Measurements from ENCODE around the gene ZDHHC24. TPM values are rescaled to one million over a fixed set of nuclear protein-coding genes. Genes with fewer than 3 reads are reported as not detected.

ZDHHC24 gene
- total and polyA plus RNA-seq, 10 of the 15 experiments (the other 5 are each of a cell fraction or from before 2014, with no cell fraction given) = 0.86 to 17.5 (median 6.8) TPM

- in situ Hi-C loops (cut with MboI) (no loop called here), intact Hi-C loops (cut with micrococcal nuclease; ENCODE audit: unreplicated experiment) (no loop called here)
- no peaks in the 10 kb centered on the region for H3K4me1 ChIP-seq (ENCODE audit: control insufficient read depth, insufficient read depth, low read length)
- DNase-seq (ENCODE audit: low read depth, low spot score) (no peak), ATAC-seq (no peak), FAIRE-seq (no peak)
- ChIA-PET POLR2A (interaction anchor here (0.7 kb wide), 1 partner anchor 694 kb away, joined by 3 read pairs; no protein-coding TSS in a partner anchor), CTCF (no interaction called here), RAD21 (ENCODE audit: unreplicated experiment) (no interaction called here), SMC1A (ENCODE audit: uncharacterized antibody, unreplicated experiment) (no interaction called here)
- H3K4me2 ChIP-seq (ENCODE audit: control insufficient read depth, insufficient read depth) = no peak overlapping the region
- H3K36me3 ChIP-seq (ENCODE audit: control insufficient read depth in 2 of 2, insufficient read depth in 2 of 2, low read length in 1 of 2) = peaks cover 7 to 13% of the 10 kb centered on the region in 2 experiments; a peak in 3 of 4 replicates
- H4K20me1 ChIP-seq (ENCODE audit: control insufficient read depth, insufficient read depth) = no peaks in the 10 kb centered on the region
- no peaks in the 10 kb centered on the region for H3K79me2 ChIP-seq (ENCODE audit: control insufficient read depth, insufficient read depth, low read length)
- no peak overlapping the region for H3K4me3 ChIP-seq
- no peak for TF ChIP-seq CBX5 (IDR thresholded peaks at IDR 0.05; ENCODE audit: low read depth)
- no peak for TF ChIP-seq NBN (IDR thresholded peaks at IDR 0.05)
- TF ChIP-seq ZNF24 (IDR thresholded peaks at IDR 0.05) = no peak
- no peak for TF ChIP-seq TAF1 (IDR thresholded peaks at IDR 0.05; ENCODE audit: borderline replicate concordance, low read depth, low read length)
- TF ChIP-seq MTA3 (IDR thresholded peaks at IDR 0.05; ENCODE audit: borderline replicate concordance, low read length) = no peak
- no peak for TF ChIP-seq HCFC1 (IDR thresholded peaks at IDR 0.05; ENCODE audit: low read length)
- TF ChIP-seq ETV6 (conservative IDR thresholded peaks at IDR 0.05 in 1 of 2, IDR thresholded peaks at IDR 0.05 in 1 of 2; ENCODE audit: borderline replicate concordance in 1 of 2, low read depth in 1 of 2) = no peak
- TF ChIP-seq ZNF592 (IDR thresholded peaks at IDR 0.05) = no peak
- no peak for TF ChIP-seq NKRF (conservative IDR thresholded peaks at IDR 0.05)
- no peak for TF ChIP-seq EZH2 (IDR thresholded peaks at IDR 0.05; ENCODE audit: borderline replicate concordance, control insufficient read depth, low read depth, low read length)
- no peak for TF ChIP-seq MAX (IDR thresholded peaks at IDR 0.05; ENCODE audit: low read depth, low read length)
- no peak for TF ChIP-seq CREB1 (IDR thresholded peaks at IDR 0.05; ENCODE audit: low read depth)
- no peak for TF ChIP-seq SMC3 (IDR thresholded peaks at IDR 0.05; ENCODE audit: borderline replicate concordance, low read length)
- TF ChIP-seq BRCA1 (IDR thresholded peaks at IDR 0.05; ENCODE audit: low read depth, low read length) = no peak
- TF ChIP-seq PAX5 (IDR thresholded peaks at IDR 0.05; ENCODE audit: borderline replicate concordance, low read depth, low read length) = no peak
- TF ChIP-seq SMAD1 (IDR thresholded peaks at IDR 0.05; ENCODE audit: low read depth, partially characterized antibody) = no peak
- no peak for TF ChIP-seq SPI1 (IDR thresholded peaks at IDR 0.05; ENCODE audit: borderline replicate concordance, insufficient read depth, low read depth, low read length)
- TF ChIP-seq ZNF622 (IDR thresholded peaks at IDR 0.05) = no peak
- TF ChIP-seq ASH2L (IDR thresholded peaks at IDR 0.05; ENCODE audit: borderline replicate concordance, low read depth) = no peak
- 97% methylated on average over 5 of the region's 5 CpGs for WGBS (ENCODE audit: insufficient coverage, insufficient replicate concordance, low lambda C conversion rate, missing lambda C conversion rate)
- BruUV-seq (replicated peaks) = no TSS peak
- H2AFZ ChIP-seq (ENCODE audit: control insufficient read depth, low read depth, low read length) = no peak overlapping the region
- no peak overlapping the region for H3K9ac ChIP-seq (ENCODE audit: control insufficient read depth, insufficient read depth, low read length)
- no peak overlapping the region for H3K27ac ChIP-seq (ENCODE audit: control insufficient read depth, insufficient read depth)
- H3K27me3 ChIP-seq (replicated peaks in 1 of 2; ENCODE audit: control insufficient read depth in 2 of 2, insufficient read depth in 2 of 2, low read length in 1 of 2) = no peaks in the 10 kb centered on the region
- H3K9me3 ChIP-seq (replicated peaks; ENCODE audit: control insufficient read depth, insufficient read depth, low read length) = no peaks in the 10 kb centered on the region
These were observed 47.3 kb downstream of the ZDHHC24 start for GRCh38 chr11:66498506-66498905.

Measured in GM12878 (cell line).